Measurements from ENCODE around the gene PIP5K1B.

PIP5K1B gene

DNA sequence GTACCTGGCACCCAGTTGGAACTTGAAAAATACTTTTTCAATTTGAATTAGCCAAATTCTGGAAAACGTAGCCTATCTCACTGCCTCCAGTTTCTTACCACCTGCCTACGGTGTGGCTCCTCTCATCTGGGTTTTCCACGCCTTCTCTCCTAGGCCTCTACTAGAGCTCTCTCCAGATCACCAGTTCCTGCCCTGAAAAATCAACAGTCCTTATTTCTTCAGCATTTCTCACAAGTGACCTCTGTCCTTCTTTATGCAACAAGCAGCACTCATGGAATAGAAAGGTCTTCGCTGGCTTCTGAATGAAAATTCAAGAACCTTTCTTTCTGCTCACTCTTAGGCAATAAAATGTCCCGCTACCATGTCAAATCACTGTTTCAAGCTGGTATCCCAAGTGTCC lies 64.8 kb downstream of the PIP5K1B start:
- H3K36me3 ChIP-seq (ENCODE audit: insufficient read depth, low read length): no peaks in the 10 kb centered on the region
- DNase-seq (no peak), ATAC-seq (ENCODE audit: insufficient read depth, low read depth) (no peak)
- no peak overlapping the region for H2AFZ ChIP-seq (ENCODE audit: low read depth, low read length)
- no peaks in the 10 kb centered on the region for H4K20me1 ChIP-seq (ENCODE audit: insufficient read depth, low read length)
- no peak overlapping the region for H3K4me3 ChIP-seq (ENCODE audit: low read depth in 1 of 2, low read length in 2 of 2)
- H3K27ac ChIP-seq (ENCODE audit: low read length): no peak overlapping the region
- peaks cover 4% of the 10 kb centered on the region for H3K27me3 ChIP-seq (ENCODE audit: insufficient read depth, low read length, poor library complexity)
- TF ChIP-seq, protein P1, sequence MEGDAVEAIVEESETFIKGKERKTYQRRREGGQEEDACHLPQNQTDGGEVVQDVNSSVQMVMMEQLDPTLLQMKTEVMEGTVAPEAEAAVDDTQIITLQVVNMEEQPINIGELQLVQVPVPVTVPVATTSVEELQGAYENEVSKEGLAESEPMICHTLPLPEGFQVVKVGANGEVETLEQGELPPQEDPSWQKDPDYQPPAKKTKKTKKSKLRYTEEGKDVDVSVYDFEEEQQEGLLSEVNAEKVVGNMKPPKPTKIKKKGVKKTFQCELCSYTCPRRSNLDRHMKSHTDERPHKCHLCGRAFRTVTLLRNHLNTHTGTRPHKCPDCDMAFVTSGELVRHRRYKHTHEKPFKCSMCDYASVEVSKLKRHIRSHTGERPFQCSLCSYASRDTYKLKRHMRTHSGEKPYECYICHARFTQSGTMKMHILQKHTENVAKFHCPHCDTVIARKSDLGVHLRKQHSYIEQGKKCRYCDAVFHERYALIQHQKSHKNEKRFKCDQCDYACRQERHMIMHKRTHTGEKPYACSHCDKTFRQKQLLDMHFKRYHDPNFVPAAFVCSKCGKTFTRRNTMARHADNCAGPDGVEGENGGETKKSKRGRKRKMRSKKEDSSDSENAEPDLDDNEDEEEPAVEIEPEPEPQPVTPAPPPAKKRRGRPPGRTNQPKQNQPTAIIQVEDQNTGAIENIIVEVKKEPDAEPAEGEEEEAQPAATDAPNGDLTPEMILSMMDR (IDR thresholded peaks at IDR 0.05; ENCODE audit: borderline replicate concordance, extremely low read depth, low read length, poor library complexity, severe bottlenecking): no peak
- no peak for TF ChIP-seq EZH2 (IDR thresholded peaks at IDR 0.05; ENCODE audit: borderline replicate concordance, low read depth, low read length, severe bottlenecking)
- H3K79me2 ChIP-seq (ENCODE audit: insufficient read depth, low read length): no peaks in the 10 kb centered on the region
- H3K9ac ChIP-seq (ENCODE audit: low read depth, low read length): no peak overlapping the region
- H3K4me2 ChIP-seq (ENCODE audit: insufficient read depth, low read length): no peak overlapping the region
- no peaks in the 10 kb centered on the region for H3K9me3 ChIP-seq (ENCODE audit: insufficient read depth, low read length, severe bottlenecking)
- H3K4me1 ChIP-seq (ENCODE audit: insufficient read depth, low read length): no peaks in the 10 kb centered on the region

DNA sequence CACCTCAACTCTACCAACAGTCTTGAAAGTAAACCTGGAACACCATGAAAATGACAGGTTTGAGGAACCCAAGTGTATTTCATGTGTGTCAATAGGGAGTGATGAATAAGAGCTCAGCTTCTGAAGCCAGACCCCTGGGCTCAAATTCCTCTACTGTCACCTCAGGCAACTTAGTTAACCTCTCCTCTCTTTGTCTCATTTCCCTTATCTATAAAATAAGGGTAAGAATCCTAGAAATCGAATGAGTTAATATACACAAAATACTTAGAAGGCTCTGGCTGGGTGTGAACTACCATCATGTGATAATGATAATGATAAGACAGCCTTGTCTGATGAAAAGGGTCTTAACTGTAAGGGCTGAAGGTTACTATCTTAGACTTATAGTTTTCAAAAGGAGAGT lies 66.3 kb downstream of the PIP5K1B start:
- ATAC-seq (ENCODE audit: insufficient read depth, low read depth): no peak
- no peak for DNase-seq
- TF ChIP-seq, protein P1 (IDR thresholded peaks at IDR 0.05; ENCODE audit: borderline replicate concordance, extremely low read depth, low read length, poor library complexity, severe bottlenecking): no peak
- no peak for TF ChIP-seq EZH2 (IDR thresholded peaks at IDR 0.05; ENCODE audit: borderline replicate concordance, low read depth, low read length, severe bottlenecking)
- Histone ChIP-seq H3K27me3 (ENCODE audit: insufficient read depth, low read length, poor library complexity) (peaks cover 4% of the 10 kb centered on the region), H3K79me2 (ENCODE audit: insufficient read depth, low read length) (no peaks in the 10 kb centered on the region), H3K9me3 (ENCODE audit: insufficient read depth, low read length, severe bottlenecking) (no peaks in the 10 kb centered on the region), H3K9ac (ENCODE audit: low read depth, low read length) (no peak overlapping the region), H3K36me3 (ENCODE audit: insufficient read depth, low read length) (no peaks in the 10 kb centered on the region), H3K4me1 (ENCODE audit: insufficient read depth, low read length) (no peaks in the 10 kb centered on the region), H2AFZ (ENCODE audit: low read depth, low read length) (no peak overlapping the region), H4K20me1 (ENCODE audit: insufficient read depth, low read length) (no peaks in the 10 kb centered on the region), H3K27ac (ENCODE audit: low read length) (no peak overlapping the region), H3K4me2 (ENCODE audit: insufficient read depth, low read length) (no peak overlapping the region), H3K4me3 (ENCODE audit: low read depth in 1 of 2, low read length in 2 of 2) (no peak overlapping the region)

DNA sequence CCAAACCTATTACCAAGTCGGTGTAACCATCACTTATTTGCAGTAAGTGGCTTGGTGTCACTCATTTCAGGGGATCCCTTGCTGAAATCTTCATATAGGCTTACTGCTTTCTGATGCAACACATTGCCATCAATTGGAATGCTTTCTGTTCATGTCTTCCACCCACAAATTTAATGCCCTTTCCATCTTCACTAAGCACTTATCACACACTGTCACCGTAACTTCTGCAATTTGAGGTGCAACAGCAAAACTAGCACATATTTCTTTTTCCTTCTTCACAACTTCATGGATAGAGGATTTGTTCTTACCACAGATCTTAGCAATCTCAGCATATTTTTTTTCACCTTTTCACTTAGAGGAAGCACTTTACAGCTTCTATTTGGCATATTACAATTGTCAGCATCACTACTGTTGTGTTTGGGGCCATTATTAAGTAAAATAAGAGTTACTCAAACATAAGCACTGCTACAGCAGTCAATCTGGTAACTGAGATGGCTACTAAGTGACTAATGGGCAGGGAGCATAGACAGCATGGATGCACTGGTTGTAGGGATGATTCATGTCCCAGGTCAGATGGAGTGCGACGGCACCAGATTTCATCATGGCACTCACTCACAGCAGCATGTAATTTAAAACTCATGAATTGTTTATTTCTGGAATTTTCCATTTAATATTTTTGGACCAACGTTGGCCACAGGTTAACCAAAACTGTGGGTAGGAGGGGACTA lies 70.1 kb downstream of the PIP5K1B start:
- ATAC-seq (ENCODE audit: insufficient read depth, low read depth) (no peak), DNase-seq (no peak)
- Histone ChIP-seq H2AFZ (ENCODE audit: low read depth, low read length) (no peak overlapping the region), H3K9ac (ENCODE audit: low read depth, low read length) (no peak overlapping the region), H3K27ac (ENCODE audit: low read length) (no peak overlapping the region), H3K4me3 (ENCODE audit: low read depth in 1 of 2, low read length in 2 of 2) (no peak overlapping the region), H3K27me3 (ENCODE audit: insufficient read depth, low read length, poor library complexity) (peaks cover 4% of the 10 kb centered on the region), H3K9me3 (ENCODE audit: insufficient read depth, low read length, severe bottlenecking) (no peaks in the 10 kb centered on the region), H4K20me1 (ENCODE audit: insufficient read depth, low read length) (no peaks in the 10 kb centered on the region), H3K4me2 (ENCODE audit: insufficient read depth, low read length) (no peak overlapping the region), H3K4me1 (ENCODE audit: insufficient read depth, low read length) (peaks cover 9% of the 10 kb centered on the region), H3K79me2 (ENCODE audit: insufficient read depth, low read length) (peaks cover 3% of the 10 kb centered on the region), H3K36me3 (ENCODE audit: insufficient read depth, low read length) (no peaks in the 10 kb centered on the region; the same call in 1 of the 2 replicates)
- TF ChIP-seq, protein P1 (IDR thresholded peaks at IDR 0.05; ENCODE audit: borderline replicate concordance, extremely low read depth, low read length, poor library complexity, severe bottlenecking): no peak
- TF ChIP-seq EZH2 (IDR thresholded peaks at IDR 0.05; ENCODE audit: borderline replicate concordance, low read depth, low read length, severe bottlenecking): no peak
